DOHH2 (cell line): ENCODE data around the gene LDLRAD4.

Experiments
- H3F3A ChIP-seq: fragments of 200-600 bp; sonication (generic), shearing (Covaris generic); 2 replicates; pipeline ENCODE4 v1.6.0; 2016; ENCODE audit warnings: antibody characterized with exemption, mild to moderate bottlenecking; ENCODE audit not compliant: control insufficient read depth, insufficient read depth
- H3K27ac ChIP-seq: fragments of 200-600 bp; sonication (generic); 2 replicates; pipeline ENCODE4 v1.5.1; 2014; ENCODE audit warnings: low read depth, mild to moderate bottlenecking, low read length, moderate library complexity
- H3K27me3 ChIP-seq: fragments of 200-600 bp; sonication (generic); 2 replicates; pipeline ENCODE4 v1.6.1; 2014; ENCODE audit warnings: mild to moderate bottlenecking, low read length, mixed read lengths; ENCODE audit not compliant: control insufficient read depth
- H3K36me3 ChIP-seq: fragments of 200-600 bp; sonication (generic); 2 replicates; pipeline ENCODE4 v1.6.1; 2014; ENCODE audit warnings: mild to moderate bottlenecking, low read length, moderate library complexity, mixed read lengths; ENCODE audit not compliant: control insufficient read depth
- H3K4me1 ChIP-seq: fragments of 200-600 bp; sonication (generic); 2 replicates; pipeline ENCODE4 v1.6.1; 2014; ENCODE audit warnings: mild to moderate bottlenecking, low read length, mixed read lengths; ENCODE audit not compliant: control insufficient read depth
- H3K4me2 ChIP-seq: fragments of 200-600 bp; sonication (generic); 2 replicates; pipeline ENCODE4 v1.6.0; 2014; ENCODE audit warnings: mild to moderate bottlenecking, low read length, moderate library complexity
- H3K4me3 ChIP-seq: fragments of 200-600 bp; sonication (generic); 2 replicates; pipeline ENCODE4 v1.5.1; 2014; ENCODE audit warnings: mild to moderate bottlenecking, low read length, mixed read lengths
- H3K79me2 ChIP-seq: fragments of 200-600 bp; sonication (generic); 2 replicates; pipeline ENCODE4 v1.6.1; 2014; ENCODE audit warnings: mild to moderate bottlenecking, low read length, mixed read lengths; ENCODE audit not compliant: control insufficient read depth
- H3K9me2 ChIP-seq: fragments of 200-600 bp; sonication (generic); replicated peaks from 2 replicates; pipeline ENCODE4 v1.6.1; 2014; ENCODE audit warnings: mild to moderate bottlenecking, low read length, mixed read lengths; ENCODE audit not compliant: control insufficient read depth
- H3K9me3 ChIP-seq: fragments of 200-600 bp; sonication (generic); 2 replicates; pipeline ENCODE4 v1.6.1; 2014; ENCODE audit warnings: antibody characterized with exemption, low read length, mixed read lengths; ENCODE audit not compliant: control insufficient read depth, insufficient read depth
- H4K20me1 ChIP-seq: fragments of 200-600 bp; sonication (generic); 2 replicates; pipeline ENCODE4 v1.6.0; 2014; ENCODE audit warnings: low read depth, mild to moderate bottlenecking, antibody characterized with exemption, low read length, moderate library complexity; ENCODE audit not compliant: control insufficient read depth, insufficient read depth
- EZH2phosphoT487 ChIP-seq: fragments of 200-600 bp; sonication (generic); IDR thresholded peaks from 2 replicates; pipeline ENCODE4 v1.6.1; 2017; ENCODE audit warnings: borderline replicate concordance, mild to moderate bottlenecking, antibody characterized with exemption, low read length, moderate library complexity, mixed read lengths
- TF ChIP-seq, protein P1 (sequence below): fragments of 200-600 bp; sonication (generic); IDR thresholded peaks from one replicate; pipeline ENCODE4 v1.5.1; 2014; ENCODE audit warnings: antibody characterized with exemption, mild to moderate bottlenecking, low read depth, low read length; ENCODE audit not compliant: poor library complexity, severe bottlenecking

Gene LDLRAD4

GRCh38 chr18:13440277-13441248 lies 222.0 kb downstream of the LDLRAD4 start:
- no peaks in the 10 kb centered on the region for H3K36me3 ChIP-seq
- no peaks in the 10 kb centered on the region for H3F3A ChIP-seq
- H3K27ac ChIP-seq: no peak overlapping the region
- TF ChIP-seq, protein P1, sequence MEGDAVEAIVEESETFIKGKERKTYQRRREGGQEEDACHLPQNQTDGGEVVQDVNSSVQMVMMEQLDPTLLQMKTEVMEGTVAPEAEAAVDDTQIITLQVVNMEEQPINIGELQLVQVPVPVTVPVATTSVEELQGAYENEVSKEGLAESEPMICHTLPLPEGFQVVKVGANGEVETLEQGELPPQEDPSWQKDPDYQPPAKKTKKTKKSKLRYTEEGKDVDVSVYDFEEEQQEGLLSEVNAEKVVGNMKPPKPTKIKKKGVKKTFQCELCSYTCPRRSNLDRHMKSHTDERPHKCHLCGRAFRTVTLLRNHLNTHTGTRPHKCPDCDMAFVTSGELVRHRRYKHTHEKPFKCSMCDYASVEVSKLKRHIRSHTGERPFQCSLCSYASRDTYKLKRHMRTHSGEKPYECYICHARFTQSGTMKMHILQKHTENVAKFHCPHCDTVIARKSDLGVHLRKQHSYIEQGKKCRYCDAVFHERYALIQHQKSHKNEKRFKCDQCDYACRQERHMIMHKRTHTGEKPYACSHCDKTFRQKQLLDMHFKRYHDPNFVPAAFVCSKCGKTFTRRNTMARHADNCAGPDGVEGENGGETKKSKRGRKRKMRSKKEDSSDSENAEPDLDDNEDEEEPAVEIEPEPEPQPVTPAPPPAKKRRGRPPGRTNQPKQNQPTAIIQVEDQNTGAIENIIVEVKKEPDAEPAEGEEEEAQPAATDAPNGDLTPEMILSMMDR: no peak
- no peak for TF ChIP-seq EZH2phosphoT487
- H3K9me3 ChIP-seq: no peaks in the 10 kb centered on the region
- no peaks in the 10 kb centered on the region for H4K20me1 ChIP-seq
- H3K4me3 ChIP-seq: no peak overlapping the region
- no peaks in the 10 kb centered on the region for H3K79me2 ChIP-seq
- no peaks in the 10 kb centered on the region for H3K27me3 ChIP-seq
- H3K4me1 ChIP-seq: peaks cover 4% of the 10 kb centered on the region; the same call in 1 of the 2 replicates
- H3K9me2 ChIP-seq: no peaks in the 10 kb centered on the region
- H3K4me2 ChIP-seq: no peak overlapping the region

DNA sequence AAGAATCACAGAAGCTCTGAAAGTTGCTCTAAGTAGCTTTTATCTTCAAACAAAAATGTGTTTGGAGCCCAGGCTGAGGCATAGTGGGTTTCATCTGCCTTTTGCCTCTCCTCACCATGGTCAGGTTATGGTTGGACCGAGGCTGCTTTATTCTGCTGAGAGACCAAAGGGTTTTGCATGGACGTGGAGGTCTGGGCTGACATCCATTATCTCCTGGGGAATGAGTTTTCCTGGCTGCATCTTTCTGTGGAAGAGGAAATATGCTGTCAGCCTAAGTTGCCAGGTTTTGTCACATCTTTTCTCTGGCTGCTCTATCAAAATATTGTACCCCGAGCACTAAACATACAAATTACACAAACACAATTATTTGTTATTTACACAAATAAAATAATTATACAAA lies 223.2 kb downstream of the LDLRAD4 start:
- H4K20me1 ChIP-seq: no peaks in the 10 kb centered on the region
- H3K79me2 ChIP-seq: no peaks in the 10 kb centered on the region
- H3K4me1 ChIP-seq: peaks cover 4% of the 10 kb centered on the region; the same call in 1 of the 2 replicates
- no peaks in the 10 kb centered on the region for H3K9me2 ChIP-seq
- no peaks in the 10 kb centered on the region for H3F3A ChIP-seq
- no peak overlapping the region for H3K4me2 ChIP-seq
- no peak overlapping the region for H3K27ac ChIP-seq
- no peaks in the 10 kb centered on the region for H3K36me3 ChIP-seq
- TF ChIP-seq EZH2phosphoT487: no peak
- TF ChIP-seq, protein P1: no peak
- no peak overlapping the region for H3K4me3 ChIP-seq
- no peaks in the 10 kb centered on the region for H3K27me3 ChIP-seq
- H3K9me3 ChIP-seq: no peaks in the 10 kb centered on the region

DNA sequence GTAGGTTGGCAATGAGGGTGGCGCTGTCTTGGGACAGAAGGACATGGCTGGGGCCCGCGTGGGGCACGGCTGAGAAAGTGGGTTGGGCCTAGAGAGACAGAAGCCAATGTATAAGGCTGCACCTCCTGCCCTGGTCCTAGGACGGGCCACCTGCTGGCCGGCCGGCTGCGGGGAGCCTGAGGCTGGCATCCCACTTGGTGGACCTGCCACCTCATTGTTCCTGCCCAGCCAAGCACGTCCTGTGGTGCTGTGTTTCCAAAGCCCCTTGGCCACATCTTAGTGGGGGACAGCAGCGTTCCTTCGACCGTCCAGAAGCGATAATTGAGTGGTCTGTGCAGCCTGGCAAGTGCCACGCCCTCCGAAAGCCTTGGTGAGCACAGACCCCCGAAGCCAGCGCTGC lies 223.9 kb downstream of the LDLRAD4 start:
- Histone ChIP-seq H4K20me1 (no peaks in the 10 kb centered on the region), H3K4me2 (no peak overlapping the region), H3K79me2 (no peaks in the 10 kb centered on the region), H3F3A (no peaks in the 10 kb centered on the region), H3K9me3 (no peaks in the 10 kb centered on the region), H3K9me2 (no peaks in the 10 kb centered on the region), H3K27me3 (no peaks in the 10 kb centered on the region), H3K27ac (no peak overlapping the region), H3K4me1 (peaks cover 4% of the 10 kb centered on the region; the same call in 1 of the 2 replicates), H3K36me3 (no peaks in the 10 kb centered on the region), H3K4me3 (no peak overlapping the region)
- TF ChIP-seq, protein P1: no peak
- no peak for TF ChIP-seq EZH2phosphoT487
